H1 (cell line): ENCODE results near the gene PTTG1IP. TPM values are rescaled to one million over a fixed set of nuclear protein-coding genes. Genes with fewer than 3 reads are reported as not detected.

Experiments
- HDAC6 ChIP-seq: IDR thresholded peaks from one replicate; pipeline ENCODE4 v1.7.1; 2012; ENCODE audit warnings: low read depth, mild to moderate bottlenecking, inconsistent platforms, low read length, moderate library complexity
- MAFK ChIP-seq: IDR thresholded peaks from 2 replicates; pipeline ENCODE4 v1.6.1; 2012; ENCODE audit warnings: low read depth, mild to moderate bottlenecking, improper control_type of control experiment, low read length
- NANOG ChIP-seq: IDR thresholded peaks from 2 replicates; pipeline ENCODE4 v1.6.1; 2011; ENCODE audit warnings: low read length, low read depth, mild to moderate bottlenecking, inconsistent platforms; ENCODE audit not compliant: insufficient read depth, poor library complexity, severe bottlenecking
- POLR2AphosphoS5 ChIP-seq: IDR thresholded peaks from 2 replicates; pipeline ENCODE4 v1.6.1; 2011; ENCODE audit warnings: low read depth, low read length
- RNF2 ChIP-seq: fragments of 200-900, 300-1000 bp; sonication (generic); IDR thresholded peaks from 2 replicates; pipeline ENCODE4 v1.7.1; 2016; ENCODE audit warnings: borderline replicate concordance, low read depth, mild to moderate bottlenecking, antibody characterized with exemption, low read length; ENCODE audit not compliant: poor library complexity, severe bottlenecking; ENCODE audit errors: missing control alignments
- SIRT6 ChIP-seq: IDR thresholded peaks from one replicate; pipeline ENCODE4 v1.7.1; 2012; ENCODE audit warnings: low read length, inconsistent platforms
- SRF ChIP-seq: IDR thresholded peaks from 2 replicates; pipeline ENCODE4 v1.6.1; 2011; ENCODE audit warnings: mild to moderate bottlenecking, low read depth, low read length, moderate library complexity
- polyA plus RNA-seq, 7 experiments: library from polyadenylated mRNA; depleted of rRNA in 3 of 7; stranded (reverse) in 5 of 7; unstranded in 2 of 7; fragments of >200 nt in 5 of 7; fragments of 200-250 nt in 2 of 7; gene quantifications; 1 replicate in 5 of 7; 2 replicates in 1 of 7; 4 replicates in 1 of 7; pipeline versions ENCODE4 v1.2.1 to v1.2.3, GENCODE V29; 2011 to 2013; ENCODE audit warnings: missing spikeins in 2 of 7, mixed read lengths in 2 of 7
- total RNA-seq: library from RNA; stranded (reverse); fragmentation: NEBNext Ultra II Directional; extraction: Animal tissue kit (Norgen Biotek cat#: 25700); gene quantifications from 2 replicates; pipeline ENCODE4 v1.2.1, GENCODE V29; 2021
- TF ChIP-seq, protein P1 (sequence below): fragments of 300-600 bp; sonication (generic); IDR thresholded peaks from 2 replicates; pipeline ENCODE4 v1.7.1; 2012; ENCODE audit warnings: low read length, moderate library complexity, mild to moderate bottlenecking, inconsistent platforms; ENCODE audit not compliant: insufficient replicate concordance

Gene PTTG1IP
- total and polyA plus RNA-seq, 2 of the 8 experiments (the other 6 are each of a cell fraction or from before 2014, with no cell fraction given), result 90.8 to 130 TPM

GRCh38 chr21:44870748-44871495 is 2.6 kb downstream of the PTTG1IP start (continued):
- TF ChIP-seq, protein P1, sequence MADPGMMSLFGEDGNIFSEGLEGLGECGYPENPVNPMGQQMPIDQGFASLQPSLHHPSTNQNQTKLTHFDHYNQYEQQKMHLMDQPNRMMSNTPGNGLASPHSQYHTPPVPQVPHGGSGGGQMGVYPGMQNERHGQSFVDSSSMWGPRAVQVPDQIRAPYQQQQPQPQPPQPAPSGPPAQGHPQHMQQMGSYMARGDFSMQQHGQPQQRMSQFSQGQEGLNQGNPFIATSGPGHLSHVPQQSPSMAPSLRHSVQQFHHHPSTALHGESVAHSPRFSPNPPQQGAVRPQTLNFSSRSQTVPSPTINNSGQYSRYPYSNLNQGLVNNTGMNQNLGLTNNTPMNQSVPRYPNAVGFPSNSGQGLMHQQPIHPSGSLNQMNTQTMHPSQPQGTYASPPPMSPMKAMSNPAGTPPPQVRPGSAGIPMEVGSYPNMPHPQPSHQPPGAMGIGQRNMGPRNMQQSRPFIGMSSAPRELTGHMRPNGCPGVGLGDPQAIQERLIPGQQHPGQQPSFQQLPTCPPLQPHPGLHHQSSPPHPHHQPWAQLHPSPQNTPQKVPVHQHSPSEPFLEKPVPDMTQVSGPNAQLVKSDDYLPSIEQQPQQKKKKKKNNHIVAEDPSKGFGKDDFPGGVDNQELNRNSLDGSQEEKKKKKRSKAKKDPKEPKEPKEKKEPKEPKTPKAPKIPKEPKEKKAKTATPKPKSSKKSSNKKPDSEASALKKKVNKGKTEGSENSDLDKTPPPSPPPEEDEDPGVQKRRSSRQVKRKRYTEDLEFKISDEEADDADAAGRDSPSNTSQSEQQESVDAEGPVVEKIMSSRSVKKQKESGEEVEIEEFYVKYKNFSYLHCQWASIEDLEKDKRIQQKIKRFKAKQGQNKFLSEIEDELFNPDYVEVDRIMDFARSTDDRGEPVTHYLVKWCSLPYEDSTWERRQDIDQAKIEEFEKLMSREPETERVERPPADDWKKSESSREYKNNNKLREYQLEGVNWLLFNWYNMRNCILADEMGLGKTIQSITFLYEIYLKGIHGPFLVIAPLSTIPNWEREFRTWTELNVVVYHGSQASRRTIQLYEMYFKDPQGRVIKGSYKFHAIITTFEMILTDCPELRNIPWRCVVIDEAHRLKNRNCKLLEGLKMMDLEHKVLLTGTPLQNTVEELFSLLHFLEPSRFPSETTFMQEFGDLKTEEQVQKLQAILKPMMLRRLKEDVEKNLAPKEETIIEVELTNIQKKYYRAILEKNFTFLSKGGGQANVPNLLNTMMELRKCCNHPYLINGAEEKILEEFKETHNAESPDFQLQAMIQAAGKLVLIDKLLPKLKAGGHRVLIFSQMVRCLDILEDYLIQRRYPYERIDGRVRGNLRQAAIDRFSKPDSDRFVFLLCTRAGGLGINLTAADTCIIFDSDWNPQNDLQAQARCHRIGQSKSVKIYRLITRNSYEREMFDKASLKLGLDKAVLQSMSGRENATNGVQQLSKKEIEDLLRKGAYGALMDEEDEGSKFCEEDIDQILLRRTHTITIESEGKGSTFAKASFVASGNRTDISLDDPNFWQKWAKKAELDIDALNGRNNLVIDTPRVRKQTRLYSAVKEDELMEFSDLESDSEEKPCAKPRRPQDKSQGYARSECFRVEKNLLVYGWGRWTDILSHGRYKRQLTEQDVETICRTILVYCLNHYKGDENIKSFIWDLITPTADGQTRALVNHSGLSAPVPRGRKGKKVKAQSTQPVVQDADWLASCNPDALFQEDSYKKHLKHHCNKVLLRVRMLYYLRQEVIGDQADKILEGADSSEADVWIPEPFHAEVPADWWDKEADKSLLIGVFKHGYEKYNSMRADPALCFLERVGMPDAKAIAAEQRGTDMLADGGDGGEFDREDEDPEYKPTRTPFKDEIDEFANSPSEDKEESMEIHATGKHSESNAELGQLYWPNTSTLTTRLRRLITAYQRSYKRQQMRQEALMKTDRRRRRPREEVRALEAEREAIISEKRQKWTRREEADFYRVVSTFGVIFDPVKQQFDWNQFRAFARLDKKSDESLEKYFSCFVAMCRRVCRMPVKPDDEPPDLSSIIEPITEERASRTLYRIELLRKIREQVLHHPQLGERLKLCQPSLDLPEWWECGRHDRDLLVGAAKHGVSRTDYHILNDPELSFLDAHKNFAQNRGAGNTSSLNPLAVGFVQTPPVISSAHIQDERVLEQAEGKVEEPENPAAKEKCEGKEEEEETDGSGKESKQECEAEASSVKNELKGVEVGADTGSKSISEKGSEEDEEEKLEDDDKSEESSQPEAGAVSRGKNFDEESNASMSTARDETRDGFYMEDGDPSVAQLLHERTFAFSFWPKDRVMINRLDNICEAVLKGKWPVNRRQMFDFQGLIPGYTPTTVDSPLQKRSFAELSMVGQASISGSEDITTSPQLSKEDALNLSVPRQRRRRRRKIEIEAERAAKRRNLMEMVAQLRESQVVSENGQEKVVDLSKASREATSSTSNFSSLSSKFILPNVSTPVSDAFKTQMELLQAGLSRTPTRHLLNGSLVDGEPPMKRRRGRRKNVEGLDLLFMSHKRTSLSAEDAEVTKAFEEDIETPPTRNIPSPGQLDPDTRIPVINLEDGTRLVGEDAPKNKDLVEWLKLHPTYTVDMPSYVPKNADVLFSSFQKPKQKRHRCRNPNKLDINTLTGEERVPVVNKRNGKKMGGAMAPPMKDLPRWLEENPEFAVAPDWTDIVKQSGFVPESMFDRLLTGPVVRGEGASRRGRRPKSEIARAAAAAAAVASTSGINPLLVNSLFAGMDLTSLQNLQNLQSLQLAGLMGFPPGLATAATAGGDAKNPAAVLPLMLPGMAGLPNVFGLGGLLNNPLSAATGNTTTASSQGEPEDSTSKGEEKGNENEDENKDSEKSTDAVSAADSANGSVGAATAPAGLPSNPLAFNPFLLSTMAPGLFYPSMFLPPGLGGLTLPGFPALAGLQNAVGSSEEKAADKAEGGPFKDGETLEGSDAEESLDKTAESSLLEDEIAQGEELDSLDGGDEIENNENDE, result no peak
- TF ChIP-seq SIRT6 (no peak), HDAC6 (no peak), RNF2 (no peak), POLR2AphosphoS5 (no peak), SRF (no peak), NANOG (no peak), MAFK (no peak)
